Thyroid gland (tissue), 4 donors: Measurements from ENCODE around the gene KMT5C.

Source experiments
- POLR2A ChIP-seq, 2 donors: fragments of 450-650 bp; IDR thresholded peaks; one replicate each; pipeline ENCODE4 v1.6.1; 2017; ENCODE audit warnings: antibody characterized with exemption in 2 of 2, mild to moderate bottlenecking in 2 of 2, moderate library complexity in 1 of 2
- TF ChIP-seq, protein P1 (sequence below), 6 experiments: fragments of 200-600 bp in 3 of 6; fragments of 450-650 bp in 3 of 6; sonication (generic) in 3 of 6; IDR thresholded peaks; one replicate each; pipeline ENCODE4 v1.5.1; 2016 to 2019; ENCODE audit warnings: antibody characterized with exemption in 6 of 6, mild to moderate bottlenecking in 2 of 6, inconsistent platforms in 1 of 6, moderate library complexity in 1 of 6

- peak in 1 of 2 donors; percentile 1 for TF ChIP-seq POLR2A (IDR thresholded peaks at IDR 0.05)
- TF ChIP-seq, protein P1, sequence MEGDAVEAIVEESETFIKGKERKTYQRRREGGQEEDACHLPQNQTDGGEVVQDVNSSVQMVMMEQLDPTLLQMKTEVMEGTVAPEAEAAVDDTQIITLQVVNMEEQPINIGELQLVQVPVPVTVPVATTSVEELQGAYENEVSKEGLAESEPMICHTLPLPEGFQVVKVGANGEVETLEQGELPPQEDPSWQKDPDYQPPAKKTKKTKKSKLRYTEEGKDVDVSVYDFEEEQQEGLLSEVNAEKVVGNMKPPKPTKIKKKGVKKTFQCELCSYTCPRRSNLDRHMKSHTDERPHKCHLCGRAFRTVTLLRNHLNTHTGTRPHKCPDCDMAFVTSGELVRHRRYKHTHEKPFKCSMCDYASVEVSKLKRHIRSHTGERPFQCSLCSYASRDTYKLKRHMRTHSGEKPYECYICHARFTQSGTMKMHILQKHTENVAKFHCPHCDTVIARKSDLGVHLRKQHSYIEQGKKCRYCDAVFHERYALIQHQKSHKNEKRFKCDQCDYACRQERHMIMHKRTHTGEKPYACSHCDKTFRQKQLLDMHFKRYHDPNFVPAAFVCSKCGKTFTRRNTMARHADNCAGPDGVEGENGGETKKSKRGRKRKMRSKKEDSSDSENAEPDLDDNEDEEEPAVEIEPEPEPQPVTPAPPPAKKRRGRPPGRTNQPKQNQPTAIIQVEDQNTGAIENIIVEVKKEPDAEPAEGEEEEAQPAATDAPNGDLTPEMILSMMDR (IDR thresholded peaks at IDR 0.05), result no peak
These were observed 45.4 kb downstream of the KMT5C start for GRCh38 chr19:55384920-55385723.
